HL-60/S4 (cell line): ENCODE measurements around the gene ANKRA2.

Experiments
- in situ Hi-C: fragments of 300-500 bp; cut with MboI; formaldehyde crosslinking; loops from 2 replicates; pipeline ENCODE4 v1.14.3; 2022; ENCODE audit warnings: low sequenced_read_pairs

The ANKRA2 gene

DNA sequence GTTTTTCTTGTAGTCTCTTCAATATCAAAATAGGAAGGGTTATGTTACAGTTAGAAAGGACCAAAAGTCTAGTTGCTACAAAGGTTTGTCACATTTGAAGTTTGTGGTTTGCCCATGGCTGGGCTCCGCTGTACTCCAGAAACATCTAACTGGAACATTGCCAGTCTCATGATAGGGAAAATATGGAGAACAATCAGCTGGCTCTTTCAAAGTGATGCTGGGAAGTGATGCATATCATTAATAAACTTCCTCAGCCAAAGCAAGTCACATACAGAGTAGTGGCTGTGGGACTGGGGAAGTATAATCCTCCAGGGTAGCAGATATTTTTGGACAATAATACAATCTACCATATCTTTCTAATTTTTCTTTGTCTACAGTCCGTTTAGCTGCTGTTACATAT lies 58.4 kb downstream of the ANKRA2 start:
- in situ Hi-C loops, result no loop called here

DNA sequence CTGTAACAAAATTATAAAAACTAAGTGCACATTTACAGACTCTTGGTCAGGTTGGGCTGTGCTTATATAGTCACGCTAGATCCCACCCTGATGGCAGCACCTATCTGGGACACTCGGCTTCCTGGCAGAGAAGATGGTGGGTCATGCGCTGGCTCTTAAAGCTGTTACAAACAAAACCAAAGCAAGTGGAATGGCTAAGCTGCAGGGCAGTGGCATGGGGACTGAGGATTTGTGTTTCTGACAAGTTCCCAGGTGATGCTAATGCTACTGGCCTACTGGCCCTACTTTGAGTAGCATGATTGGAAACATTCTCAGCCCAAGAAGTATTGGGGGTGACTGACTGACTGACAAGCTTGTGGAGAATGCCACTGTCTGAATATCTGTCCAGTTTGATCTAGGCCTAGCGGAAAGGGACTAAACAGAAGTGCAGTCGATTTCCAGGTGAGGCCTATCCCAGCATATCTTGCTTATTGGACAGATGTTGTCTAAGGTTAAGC lies 58.9 kb downstream of the ANKRA2 start:
- in situ Hi-C loops, result no loop called here
